ENCODE data around the gene GATAD2A.

GATAD2A gene

GRCh38 chr19:19444681-19445155 lies 39.2 kb downstream of the GATAD2A start:
- no peak for TF ChIP-seq CTCF (IDR thresholded peaks at IDR 0.05; ENCODE audit: low read depth, low read length)
- H3K4me3 ChIP-seq (ENCODE audit: low read depth, low read length), result no peak overlapping the region

- H3K4me3 ChIP-seq (ENCODE audit: low read depth, low read length), result no peak overlapping the region
- no peak for TF ChIP-seq CTCF (IDR thresholded peaks at IDR 0.05; ENCODE audit: low read depth, low read length)
Observed at GRCh38 chr19:19445288-19445687, 39.8 kb downstream of the GATAD2A start.

GRCh38 chr19:19445911-19446361 lies 40.5 kb downstream of the GATAD2A start:
- TF ChIP-seq CTCF (IDR thresholded peaks at IDR 0.05; ENCODE audit: low read depth, low read length), result no peak
- no peak overlapping the region for H3K4me3 ChIP-seq (ENCODE audit: low read depth, low read length)

- no peak overlapping the region for H3K4me3 ChIP-seq (ENCODE audit: low read depth, low read length)
- no peak for TF ChIP-seq CTCF (IDR thresholded peaks at IDR 0.05; ENCODE audit: low read depth, low read length)
Observed at GRCh38 chr19:19446655-19447437, 41.4 kb downstream of the GATAD2A start.

GRCh38 chr19:19447536-19448237 lies 42.2 kb downstream of the GATAD2A start:
- H3K4me3 ChIP-seq (ENCODE audit: low read depth, low read length), result no peak overlapping the region

GRCh38 chr19:19448238-19448544 lies 42.7 kb downstream of the GATAD2A start:
- TF ChIP-seq CTCF (IDR thresholded peaks at IDR 0.05; ENCODE audit: low read depth, low read length), result no peak

More at GRCh38 chr19:19447536-19448237, 42.2 kb downstream of the GATAD2A start:
- no peak for TF ChIP-seq CTCF (IDR thresholded peaks at IDR 0.05; ENCODE audit: low read depth, low read length)

More at GRCh38 chr19:19448238-19448544, 42.7 kb downstream of the GATAD2A start:
- no peak overlapping the region for H3K4me3 ChIP-seq (ENCODE audit: low read depth, low read length)
